Heart right ventricle (tissue), 16 donors: ENCODE results near the gene UBE4B. TPM values are rescaled to one million over a fixed set of nuclear protein-coding genes. Genes with fewer than 3 reads are reported as not detected.

Experiments used
- ATAC-seq, 8 donors: fragments of 200-7000 bp; cut with Tn5 transposase; one replicate each; pipeline ENCODE4 v1.9.1; 2020; ENCODE audit warnings: mild to moderate bottlenecking in 8 of 8, moderate library complexity in 8 of 8, moderate number of reproducible peaks in 1 of 8
- DNase-seq, 2 donors: peaks; one replicate each; pipeline ENCODE4 v3.0.0-alpha.2; 2020
- H3K27ac ChIP-seq, 10 donors: fragments of 200-600 bp; sonication (generic) in 2 of 10; one replicate each; pipeline versions ENCODE4 v1.5.0 to v1.8.0; 2020 to 2022; ENCODE audit warnings: mild to moderate bottlenecking in 3 of 10
- H3K27me3 ChIP-seq, 7 donors: fragments of 200-600 bp; one replicate each; pipeline ENCODE4 v1.8.0; 2021 to 2022; ENCODE audit warnings: mild to moderate bottlenecking in 2 of 7
- H3K36me3 ChIP-seq, 9 donors: fragments of 200-600 bp; sonication (generic) in 1 of 9; one replicate each; pipeline versions ENCODE4 v1.5.0 to v1.8.0; 2020 to 2022; ENCODE audit warnings: mild to moderate bottlenecking in 2 of 9
- H3K4me1 ChIP-seq, 9 donors: fragments of 200-600 bp; sonication (generic) in 1 of 9; one replicate each; pipeline versions ENCODE4 v1.5.0 to v1.8.0; 2020 to 2022; ENCODE audit warnings: mild to moderate bottlenecking in 4 of 9
- H3K4me3 ChIP-seq, 10 donors: fragments of 200-600 bp; sonication (generic) in 2 of 10; one replicate each; pipeline versions ENCODE4 v1.5.0 to v1.8.0; 2020 to 2022; ENCODE audit warnings: mild to moderate bottlenecking in 7 of 10, moderate library complexity in 2 of 10
- H3K9me3 ChIP-seq, 11 donors: fragments of 200-600 bp in 10 of 11; sonication (generic) in 2 of 11; one replicate each; pipeline versions ENCODE4 v1.5.0 to v1.8.0; 2013 to 2022; ENCODE audit warnings: mild to moderate bottlenecking in 2 of 11, control low read depth in 1 of 11, moderate library complexity in 1 of 11
- CTCF ChIP-seq, 9 donors: fragments of 200-600 bp; sonication (generic) in 2 of 9; IDR thresholded peaks; one replicate each; pipeline versions ENCODE4 v1.5.0 to v1.8.0; 2021 to 2022; ENCODE audit warnings: antibody characterized with exemption in 9 of 9, mild to moderate bottlenecking in 5 of 9, moderate library complexity in 1 of 9
- whole genome bisulfite sequencing, 2 donors: extraction: QIAGEN DNeasy Blood & Tissue Kit; methylation state at CpG; one replicate each; pipeline ENCODE4 v1.1.7; 2013; ENCODE audit warnings: inconsistent platforms in 1 of 2; 5-methylcytosine and 5-hydroxymethylcytosine counted together
- intact Hi-C, 10 donors: fragments of 100-400 bp; cut with DNase I; formaldehyde crosslinking; loops; one replicate each; pipeline versions ENCODE4 v1.11.1 to v1.14.2; 2022
- polyA plus RNA-seq, 2 donors: library from polyadenylated mRNA; stranded (reverse); fragments of 200-250 nt; gene quantifications; one replicate each; pipeline ENCODE4 v1.2.3, GENCODE V29; 2013
- total RNA-seq, 10 donors: library from RNA; stranded (reverse); fragmentation: NEBNext Ultra II Directional in 3 of 10; extraction: Animal tissue kit (Norgen Biotek cat#: 25700) in 3 of 10; gene quantifications; one replicate each; pipeline versions ENCODE4 v1.2.1 to v1.2.4, GENCODE V29; 2021 to 2023
- donor health status: Arrhythmogenic right ventricular cardiomyopathy.
- donor health status: ischemic (EF 13 %, LVEDD 7.1; RV severe dilation, severe dysfunction).
- donor health status: healthy with polysubstance abuse.
- donor health status: DM: no; HTN: yes; CAD: no.
- donor health status: DM: no; HTN: no; CAD: no.
- donor health status: ischemic (EF 25% LVEDD 6.9; RV normal size, moderate dysfunction).
- donor health status: ischemic (EF 25% LVEDD 5.7; RV mildly dilated, moderate dysfunction).
- donor health status: healthy.
- donor health status: DM: yes; HTN: yes; CAD: no.
- donor health status: Ischemic cardiomyopathy.
- donor health status: ischemic (EF 35%, LVEDD 5.7; RV mildly dilated, moderate dysfunction).
- donor health status: nonischemic (EF 11% LVEDD 7.7; RV severe dilation, severe dysfunction).
- donor health status: DM: yes; HTN: yes; CAD: no.
- donor health status: PGD.
- donor health status: ischemic (EF 29% LVEDD 5.4; RV normal size, mild dysfunction).
- donor health status: nonischemic (EF 23%, LVEDD 6.1; RV moderate dilation, normal function).

Gene UBE4B
- total and polyA plus RNA-seq, 12 donors = 18.3 to 87.3 (median 67.8) TPM

- intact Hi-C loops = loop anchor here in 1 of 10 donors (5.0 kb wide), 1 partner anchor 59 kb away; no protein-coding TSS in a partner anchor
- ATAC-seq = no peak
- TF ChIP-seq CTCF (IDR thresholded peaks at IDR 0.05) = no peak
- Histone ChIP-seq H3K27me3 (no peaks in the 10 kb centered on the region), H3K9me3 (no peaks in the 10 kb centered on the region), H3K36me3 (peaks cover 0 to 58% (median 0%) of the 10 kb centered on the region in 9 donors), H3K4me1 (peaks cover 9 to 74% (median 38%) of the 10 kb centered on the region in 9 donors), H3K4me3 (no peak overlapping the region), H3K27ac (no peak overlapping the region)
- no peak for DNase-seq
- 92 to 93% methylated on average over 3 of the region's 3 CpGs for WGBS, 2 donors
Measured at GRCh38 chr1:10048601-10049000, 15.8 kb downstream of the UBE4B start.

GRCh38 chr1:10050611-10051010 is 17.9 kb downstream of the UBE4B start:
- intact Hi-C loops = no loop called here
- Histone ChIP-seq H3K4me1 (peaks cover 9 to 72% (median 31%) of the 10 kb centered on the region in 9 donors), H3K27ac (no peak overlapping the region), H3K36me3 (peaks cover 0 to 45% (median 0%) of the 10 kb centered on the region in 9 donors), H3K9me3 (no peaks in the 10 kb centered on the region), H3K4me3 (no peak overlapping the region), H3K27me3 (no peaks in the 10 kb centered on the region)
- DNase-seq (no peak), ATAC-seq (no peak)
- no peak for TF ChIP-seq CTCF (IDR thresholded peaks at IDR 0.05)
- WGBS, 2 donors = 59 to 66% methylated on average over 3 of the region's 3 CpGs

DNA sequence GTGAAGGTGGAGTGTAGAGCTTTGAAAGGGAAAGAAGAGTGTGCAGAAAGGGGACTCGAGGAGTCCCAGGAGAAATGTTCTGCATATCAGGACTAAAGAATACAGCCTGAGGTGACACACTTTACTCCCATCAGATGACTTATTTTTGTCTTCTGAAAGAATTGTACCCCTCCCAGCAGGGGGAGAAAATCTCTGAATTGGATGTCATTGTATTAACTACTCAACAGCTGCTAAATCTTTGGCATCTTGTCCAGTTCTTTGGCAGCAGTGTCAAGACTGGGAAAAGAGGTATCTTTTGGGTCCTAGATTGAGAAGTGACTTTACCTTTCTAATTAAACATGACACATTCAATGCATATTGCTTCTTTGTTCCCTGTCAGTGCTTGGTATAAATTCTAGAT is 18.9 kb downstream of the UBE4B start:
- peaks cover 7 to 72% (median 22%) of the 10 kb centered on the region in 9 donors for H3K4me1 ChIP-seq
- 80 to 85% methylated on average over 1 of the region's 1 CpG for WGBS, 2 donors
- no peak for TF ChIP-seq CTCF (IDR thresholded peaks at IDR 0.05)

GRCh38 chr1:10052347-10052746 is 19.6 kb downstream of the UBE4B start:
- DNase-seq = no peak
- no peak overlapping the region for H3K4me3 ChIP-seq
- WGBS, 2 donors = 61 to 68% methylated on average over 4 of the region's 4 CpGs
- peak overlapping the region in 5 of 10 donors; percentile 5 to 58 (median 27) for H3K27ac ChIP-seq
- peaks cover 0 to 48% (median 0%) of the 10 kb centered on the region in 9 donors for H3K36me3 ChIP-seq
- intact Hi-C loops = no loop called here
- no peak for TF ChIP-seq CTCF (IDR thresholded peaks at IDR 0.05)
- no peaks in the 10 kb centered on the region for H3K9me3 ChIP-seq
- peak in 6 of 8 donors; percentile 11 to 81 (median 66) for ATAC-seq
- no peaks in the 10 kb centered on the region for H3K27me3 ChIP-seq
- H3K4me1 ChIP-seq = peaks cover 6 to 72% (median 23%) of the 10 kb centered on the region in 9 donors

More for the DNA sequence above, 18.9 kb downstream of the UBE4B start:
- H3K27me3 ChIP-seq = no peaks in the 10 kb centered on the region
- no peak for DNase-seq
- H3K9me3 ChIP-seq = no peaks in the 10 kb centered on the region
- no peak overlapping the region for H3K4me3 ChIP-seq
- peak overlapping the region in 3 of 10 donors; percentile 27 to 58 (median 36) for H3K27ac ChIP-seq
- intact Hi-C loops = no loop called here
- no peak for ATAC-seq
- peaks cover 0 to 47% (median 0%) of the 10 kb centered on the region in 9 donors for H3K36me3 ChIP-seq
